ENCODE data around the gene FNDC7. TPM values are rescaled to one million over a fixed set of nuclear protein-coding genes. Genes with fewer than 3 reads are reported as not detected.
A peak's percentile ranks its signal among the peaks of the same experiment; 100 is the strongest.

The FNDC7 gene
- total and polyA plus RNA-seq, 2 donors = 0.05 TPM

GRCh38 chr1:108747171-108747850 lies 34.6 kb downstream of the FNDC7 start:
- peaks cover 0 to 11% of the 10 kb centered on the region in 2 donors for H3K4me1 ChIP-seq (ENCODE audit: control insufficient read depth in 2 of 2, insufficient read depth in 2 of 2, low read length in 2 of 2)
- under 1% methylated on average over 15 of the region's 15 CpGs for WGBS

GRCh38 chr1:108747898-108748297 lies 35.2 kb downstream of the FNDC7 start:
- 75% methylated on average over 3 of the region's 3 CpGs for WGBS
- no peak overlapping the region for H3K4me3 ChIP-seq (ENCODE audit: low read length in 2 of 2)
- DNase-seq (ENCODE audit: low read depth in 6 of 9, low spot score in 9 of 9) = no peak
- H3K27me3 ChIP-seq (ENCODE audit: control insufficient read depth in 2 of 2, insufficient read depth in 1 of 2, low read length in 1 of 2) = no peaks in the 10 kb centered on the region
- peaks cover 0 to 11% of the 10 kb centered on the region in 2 donors for H3K4me1 ChIP-seq (ENCODE audit: control insufficient read depth in 2 of 2, insufficient read depth in 2 of 2, low read length in 2 of 2)
- peaks cover 0 to 4% of the 10 kb centered on the region in 2 donors for H3K36me3 ChIP-seq (ENCODE audit: control insufficient read depth in 2 of 2, insufficient read depth in 2 of 2, low read length in 1 of 2)
- H3K9me3 ChIP-seq (ENCODE audit: control insufficient read depth in 2 of 2, insufficient read depth in 1 of 2, low read length in 1 of 2) = no peaks in the 10 kb centered on the region
- no peak overlapping the region for H3K27ac ChIP-seq (ENCODE audit: low read depth in 1 of 2, low read length in 1 of 2)

More at GRCh38 chr1:108747171-108747850, 34.6 kb downstream of the FNDC7 start:
- Histone ChIP-seq H3K36me3 (ENCODE audit: control insufficient read depth in 2 of 2, insufficient read depth in 2 of 2, low read length in 1 of 2) (peaks cover 0 to 1% of the 10 kb centered on the region in 2 donors), H3K4me3 (ENCODE audit: low read length in 2 of 2) (peak overlapping the region; percentile 82 to 96), H3K27ac (ENCODE audit: low read depth in 1 of 2, low read length in 1 of 2) (peak overlapping the region; percentile 94 to 97), H3K27me3 (ENCODE audit: control insufficient read depth in 2 of 2, insufficient read depth in 1 of 2, low read length in 1 of 2) (no peaks in the 10 kb centered on the region), H3K9me3 (ENCODE audit: control insufficient read depth in 2 of 2, insufficient read depth in 1 of 2, low read length in 1 of 2) (no peaks in the 10 kb centered on the region)
- DNase-seq (ENCODE audit: low read depth in 6 of 9, low spot score in 9 of 9) = peak in 8 of 9 donors; percentile 16 to 59 (median 26)

GRCh38 chr1:108749081-108749480 lies 36.4 kb downstream of the FNDC7 start:
- H3K4me3 ChIP-seq (ENCODE audit: low read length in 2 of 2) = no peak overlapping the region
- peaks cover 0 to 11% of the 10 kb centered on the region in 2 donors for H3K4me1 ChIP-seq (ENCODE audit: control insufficient read depth in 2 of 2, insufficient read depth in 2 of 2, low read length in 2 of 2)
- H3K36me3 ChIP-seq (ENCODE audit: control insufficient read depth in 2 of 2, insufficient read depth in 2 of 2, low read length in 1 of 2) = peaks cover 2 to 8% of the 10 kb centered on the region in 2 donors
- 93% methylated on average over 4 of the region's 4 CpGs for WGBS
- H3K27me3 ChIP-seq (ENCODE audit: control insufficient read depth in 2 of 2, insufficient read depth in 1 of 2, low read length in 1 of 2) = no peaks in the 10 kb centered on the region
- no peaks in the 10 kb centered on the region for H3K9me3 ChIP-seq (ENCODE audit: control insufficient read depth in 2 of 2, insufficient read depth in 1 of 2, low read length in 1 of 2)
- DNase-seq (ENCODE audit: low read depth in 6 of 9, low spot score in 9 of 9) = no peak
- H3K27ac ChIP-seq (ENCODE audit: low read depth in 1 of 2, low read length in 1 of 2) = no peak overlapping the region

- Histone ChIP-seq H3K27ac (ENCODE audit: low read depth in 1 of 2, low read length in 1 of 2) (no peak overlapping the region), H3K4me1 (ENCODE audit: control insufficient read depth in 2 of 2, insufficient read depth in 2 of 2, low read length in 2 of 2) (peaks cover 0 to 11% of the 10 kb centered on the region in 2 donors), H3K9me3 (ENCODE audit: control insufficient read depth in 2 of 2, insufficient read depth in 1 of 2, low read length in 1 of 2) (no peaks in the 10 kb centered on the region), H3K4me3 (ENCODE audit: low read length in 2 of 2) (no peak overlapping the region), H3K27me3 (ENCODE audit: control insufficient read depth in 2 of 2, insufficient read depth in 1 of 2, low read length in 1 of 2) (no peaks in the 10 kb centered on the region), H3K36me3 (ENCODE audit: control insufficient read depth in 2 of 2, insufficient read depth in 2 of 2, low read length in 1 of 2) (peaks cover 3 to 16% of the 10 kb centered on the region in 2 donors)
- no peak for DNase-seq (ENCODE audit: low read depth in 6 of 9, low spot score in 9 of 9)
- 90% methylated on average over 1 of the region's 1 CpG for WGBS
Measured at GRCh38 chr1:108750476-108751181, 37.9 kb downstream of the FNDC7 start.

- Histone ChIP-seq H3K4me3 (ENCODE audit: low read length in 2 of 2) (no peak overlapping the region), H3K9me3 (ENCODE audit: control insufficient read depth in 2 of 2, insufficient read depth in 1 of 2, low read length in 1 of 2) (no peaks in the 10 kb centered on the region), H3K27ac (ENCODE audit: low read depth in 1 of 2, low read length in 1 of 2) (no peak overlapping the region), H3K27me3 (ENCODE audit: control insufficient read depth in 2 of 2, insufficient read depth in 1 of 2, low read length in 1 of 2) (no peaks in the 10 kb centered on the region), H3K4me1 (ENCODE audit: control insufficient read depth in 2 of 2, insufficient read depth in 2 of 2, low read length in 2 of 2) (peaks cover 0 to 3% of the 10 kb centered on the region in 2 donors), H3K36me3 (ENCODE audit: control insufficient read depth in 2 of 2, insufficient read depth in 2 of 2, low read length in 1 of 2) (peaks cover 3 to 24% of the 10 kb centered on the region in 2 donors)
- no peak for DNase-seq (ENCODE audit: low read depth in 6 of 9, low spot score in 9 of 9)
- 83% methylated on average over 3 of the region's 3 CpGs for WGBS
Measured at GRCh38 chr1:108753363-108753762, 40.7 kb downstream of the FNDC7 start.

- H3K36me3 ChIP-seq (ENCODE audit: control insufficient read depth in 2 of 2, insufficient read depth in 2 of 2, low read length in 1 of 2) = peaks cover 3 to 42% of the 10 kb centered on the region in 2 donors
- no peaks in the 10 kb centered on the region for H3K27me3 ChIP-seq (ENCODE audit: control insufficient read depth in 2 of 2, insufficient read depth in 1 of 2, low read length in 1 of 2)
- no peak for DNase-seq (ENCODE audit: low read depth in 6 of 9, low spot score in 9 of 9)
- no peak overlapping the region for H3K27ac ChIP-seq (ENCODE audit: low read depth in 1 of 2, low read length in 1 of 2)
- no peak overlapping the region for H3K4me3 ChIP-seq (ENCODE audit: low read length in 2 of 2)
- no peaks in the 10 kb centered on the region for H3K4me1 ChIP-seq (ENCODE audit: control insufficient read depth in 2 of 2, insufficient read depth in 2 of 2, low read length in 2 of 2)
- no peaks in the 10 kb centered on the region for H3K9me3 ChIP-seq (ENCODE audit: control insufficient read depth in 2 of 2, insufficient read depth in 1 of 2, low read length in 1 of 2)
Measured at GRCh38 chr1:108758796-108759195, 46.1 kb downstream of the FNDC7 start.

GRCh38 chr1:108767115-108767514 lies 54.4 kb downstream of the FNDC7 start:
- H3K36me3 ChIP-seq (ENCODE audit: control insufficient read depth in 2 of 2, insufficient read depth in 2 of 2, low read length in 1 of 2) = peaks cover 18 to 41% of the 10 kb centered on the region in 2 donors
- H3K27me3 ChIP-seq (ENCODE audit: control insufficient read depth in 2 of 2, insufficient read depth in 1 of 2, low read length in 1 of 2) = no peaks in the 10 kb centered on the region
- no peak overlapping the region for H3K27ac ChIP-seq (ENCODE audit: low read depth in 1 of 2, low read length in 1 of 2)
- no peaks in the 10 kb centered on the region for H3K9me3 ChIP-seq (ENCODE audit: control insufficient read depth in 2 of 2, insufficient read depth in 1 of 2, low read length in 1 of 2)
- DNase-seq (ENCODE audit: low read depth in 6 of 9, low spot score in 9 of 9) = no peak
- H3K4me3 ChIP-seq (ENCODE audit: low read length in 2 of 2) = no peak overlapping the region
- WGBS = 94% methylated on average over 1 of the region's 1 CpG
- H3K4me1 ChIP-seq (ENCODE audit: control insufficient read depth in 2 of 2, insufficient read depth in 2 of 2, low read length in 2 of 2) = no peaks in the 10 kb centered on the region

GRCh38 chr1:108767708-108768107 lies 55.0 kb downstream of the FNDC7 start:
- 97% methylated on average over 3 of the region's 3 CpGs for WGBS
- no peak for DNase-seq (ENCODE audit: low read depth in 6 of 9, low spot score in 9 of 9)
- H3K27me3 ChIP-seq (ENCODE audit: control insufficient read depth in 2 of 2, insufficient read depth in 1 of 2, low read length in 1 of 2) = no peaks in the 10 kb centered on the region
- H3K27ac ChIP-seq (ENCODE audit: low read depth in 1 of 2, low read length in 1 of 2) = no peak overlapping the region
- H3K4me3 ChIP-seq (ENCODE audit: low read length in 2 of 2) = no peak overlapping the region
- H3K36me3 ChIP-seq (ENCODE audit: control insufficient read depth in 2 of 2, insufficient read depth in 2 of 2, low read length in 1 of 2) = peaks cover 18 to 41% of the 10 kb centered on the region in 2 donors
- H3K4me1 ChIP-seq (ENCODE audit: control insufficient read depth in 2 of 2, insufficient read depth in 2 of 2, low read length in 2 of 2) = no peaks in the 10 kb centered on the region
- H3K9me3 ChIP-seq (ENCODE audit: control insufficient read depth in 2 of 2, insufficient read depth in 1 of 2, low read length in 1 of 2) = no peaks in the 10 kb centered on the region

- Histone ChIP-seq H3K27ac (ENCODE audit: low read depth in 1 of 2, low read length in 1 of 2) (no peak overlapping the region), H3K9me3 (ENCODE audit: control insufficient read depth in 2 of 2, insufficient read depth in 1 of 2, low read length in 1 of 2) (no peaks in the 10 kb centered on the region), H3K4me1 (ENCODE audit: control insufficient read depth in 2 of 2, insufficient read depth in 2 of 2, low read length in 2 of 2) (no peaks in the 10 kb centered on the region), H3K4me3 (ENCODE audit: low read length in 2 of 2) (no peak overlapping the region), H3K36me3 (ENCODE audit: control insufficient read depth in 2 of 2, insufficient read depth in 2 of 2, low read length in 1 of 2) (peaks cover 17 to 35% of the 10 kb centered on the region in 2 donors), H3K27me3 (ENCODE audit: control insufficient read depth in 2 of 2, insufficient read depth in 1 of 2, low read length in 1 of 2) (no peaks in the 10 kb centered on the region)
- DNase-seq (ENCODE audit: low read depth in 6 of 9, low spot score in 9 of 9) = no peak
Measured at GRCh38 chr1:108777839-108778238, 65.1 kb downstream of the FNDC7 start.

Data from thymus (tissue), 11 donors.